Measurements from ENCODE around the gene CERS3. TPM values are rescaled to one million over a fixed set of nuclear protein-coding genes. Genes with fewer than 3 reads are reported as not detected.

Gene CERS3
- 0.45 and 0.57 TPM in 2 replicates for total RNA-seq

- intact Hi-C loops (cut with micrococcal nuclease) = no loop called here
Observed at GRCh38 chr15:100528833-100529428, at the start of gene CERS3. Gene CERS3, minus strand, starts transcription at chr15:100528950. Its CDS starts 27,101 bp downstream, at chr15:100501849.

- intact Hi-C loops (cut with micrococcal nuclease) = loop anchor here (2.0 kb wide), 1 partner anchor 29 kb away; the partner anchor contains the start of genes ASB7 and LINS1
Observed at GRCh38 chr15:100573526-100573925, 44.8 kb upstream of the CERS3 start.

- intact Hi-C loops (cut with micrococcal nuclease) = loop anchor here (1.0 to 2.0 kb wide), 2 partner anchors 30 to 222 kb away; partner anchors contain the start of genes ASB7 and LINS1
Observed at GRCh38 chr15:100572362-100572983, 43.7 kb upstream of the CERS3 start.

GRCh38 chr15:100571592-100572167 is 42.9 kb upstream of the CERS3 start:
- intact Hi-C loops (cut with micrococcal nuclease) = loop anchor here (1.0 to 2.0 kb wide), 2 partner anchors 31 to 221 kb away; partner anchors contain the start of genes ASB7 and LINS1

GRCh38 chr15:100570735-100571313 is 42.1 kb upstream of the CERS3 start:
- intact Hi-C loops (cut with micrococcal nuclease) = no loop called here

GRCh38 chr15:100570275-100570674 is 41.5 kb upstream of the CERS3 start:
- intact Hi-C loops (cut with micrococcal nuclease) = no loop called here

- intact Hi-C loops (cut with micrococcal nuclease) = no loop called here
Observed at GRCh38 chr15:100569391-100569790, 40.6 kb upstream of the CERS3 start.

- intact Hi-C loops (cut with micrococcal nuclease) = no loop called here
Observed at GRCh38 chr15:100566850-100567628, 38.3 kb upstream of the CERS3 start.

GRCh38 chr15:100565591-100565990 is 36.8 kb upstream of the CERS3 start:
- intact Hi-C loops (cut with micrococcal nuclease) = no loop called here

GRCh38 chr15:100560323-100560722 is 31.6 kb upstream of the CERS3 start:
- intact Hi-C loops (cut with micrococcal nuclease) = no loop called here

- intact Hi-C loops (cut with micrococcal nuclease) = no loop called here
Observed at GRCh38 chr15:100559330-100559729, 30.6 kb upstream of the CERS3 start.

- intact Hi-C loops (cut with micrococcal nuclease) = no loop called here
Observed at GRCh38 chr15:100558771-100559254, 30.1 kb upstream of the CERS3 start.

- intact Hi-C loops (cut with micrococcal nuclease) = no loop called here
Observed at GRCh38 chr15:100553468-100553867, 24.7 kb upstream of the CERS3 start.

GRCh38 chr15:100547961-100548360 is 19.2 kb upstream of the CERS3 start:
- intact Hi-C loops (cut with micrococcal nuclease) = no loop called here

GRCh38 chr15:100544946-100545345 is 16.2 kb upstream of the CERS3 start:
- intact Hi-C loops (cut with micrococcal nuclease) = no loop called here

GRCh38 chr15:100544338-100544841 is 15.6 kb upstream of the CERS3 start:
- intact Hi-C loops (cut with micrococcal nuclease) = no loop called here

GRCh38 chr15:100542290-100542689 is 13.5 kb upstream of the CERS3 start:
- intact Hi-C loops (cut with micrococcal nuclease) = no loop called here

GRCh38 chr15:100537331-100537730 is 8.6 kb upstream of the CERS3 start:
- intact Hi-C loops (cut with micrococcal nuclease) = no loop called here

GRCh38 chr15:100536733-100537132 is 8.0 kb upstream of the CERS3 start:
- intact Hi-C loops (cut with micrococcal nuclease) = no loop called here

GRCh38 chr15:100533886-100534285 is 5.1 kb upstream of the CERS3 start:
- intact Hi-C loops (cut with micrococcal nuclease) = no loop called here

- intact Hi-C loops (cut with micrococcal nuclease) = no loop called here
Observed at GRCh38 chr15:100531823-100532327, 3.1 kb upstream of the CERS3 start.
